Activated CD4-positive, alpha-beta T cell treated with anti-CD3 and anti-CD28 coated beads, Interleukin-2, amount 10 ng/mL, durations not matched to agents 7 days and 5 days (primary cell): ENCODE measurements around the gene AWAT1. TPM values are rescaled to one million over a fixed set of nuclear protein-coding genes. Genes with fewer than 3 reads are reported as not detected.

ENCODE experiments used
- CTCF ChIA-PET: fragments of 350-600 bp; sonication (Branson Sonifier 250); formaldehyde crosslinking; loops from one replicate; lab custom pipeline; 2021; ENCODE audit warnings: antibody characterized with exemption; lab: Charles Lee
- POLR2A ChIA-PET: fragments of 350-600 bp; sonication (Branson Sonifier 250); formaldehyde crosslinking; loops from one replicate; lab custom pipeline; 2021; ENCODE audit warnings: antibody characterized with exemption; lab: Charles Lee
- DNase-seq: peaks from one replicate; pipeline ENCODE4 v3.0.0-alpha.2; 2020
- H3K27ac Mint-ChIP-seq: one replicate; pipeline ENCODE4 v1.8.0; 2021; ENCODE audit warnings: mild to moderate bottlenecking, moderate library complexity, mixed read lengths
- H3K27me3 Mint-ChIP-seq: one replicate; pipeline ENCODE4 v1.8.0; 2021; ENCODE audit warnings: mixed read lengths
- H3K36me3 Mint-ChIP-seq: one replicate; pipeline ENCODE4 v1.8.0; 2021; ENCODE audit warnings: low read depth, mixed read lengths
- H3K4me1 Mint-ChIP-seq: one replicate; pipeline ENCODE4 v1.8.0; 2021; ENCODE audit warnings: mixed read lengths
- H3K4me3 Mint-ChIP-seq: one replicate; pipeline ENCODE4 v1.8.0; 2021; ENCODE audit warnings: mild to moderate bottlenecking, moderate library complexity, mixed read lengths
- H3K9me3 Mint-ChIP-seq: one replicate; pipeline ENCODE4 v1.8.0; 2021; ENCODE audit warnings: mixed read lengths
- total RNA-seq, 2 experiments: library from RNA; stranded (reverse); gene quantifications; one replicate each; pipeline ENCODE4 v1.2.3, GENCODE V29; 2021

The AWAT1 gene
- total RNA-seq, 2 experiments from 2014 or later: not detected

DNA sequence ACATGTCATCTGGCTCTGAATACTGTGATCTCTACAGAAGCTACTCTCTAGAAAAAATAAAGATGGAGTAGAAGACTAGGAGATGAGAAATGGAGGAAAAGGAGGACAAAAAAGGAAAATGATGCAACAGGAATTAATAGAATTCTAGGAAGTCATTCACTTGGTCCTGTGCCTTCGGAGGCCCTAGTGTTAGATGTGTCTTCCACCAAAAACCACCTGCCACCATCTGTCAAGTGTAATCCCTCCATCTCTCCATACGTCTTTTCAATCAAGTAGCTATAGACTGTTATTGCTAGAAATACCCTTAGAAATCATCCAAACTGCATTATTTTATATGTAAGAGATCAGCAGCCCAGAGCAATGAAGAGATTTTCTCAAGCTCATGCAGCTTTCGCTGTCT is 44.6 kb downstream of the AWAT1 start:
- ChIA-PET POLR2A (no interaction called here), CTCF (no interaction called here)
- Mint-ChIP-seq H3K27me3 (no peaks in the 10 kb centered on the region), H3K27ac (no peak overlapping the region), H3K4me1 (no peaks in the 10 kb centered on the region), H3K36me3 (peaks cover 2% of the 10 kb centered on the region), H3K9me3 (no peaks in the 10 kb centered on the region), H3K4me3 (no peak overlapping the region)
- no peak for DNase-seq

GRCh38 chrX:70280573-70280972 is 46.1 kb downstream of the AWAT1 start:
- DNase-seq: no peak
- Mint-ChIP-seq H3K27ac (no peak overlapping the region), H3K27me3 (no peaks in the 10 kb centered on the region), H3K36me3 (peaks cover 5% of the 10 kb centered on the region), H3K4me1 (no peaks in the 10 kb centered on the region), H3K9me3 (no peaks in the 10 kb centered on the region), H3K4me3 (no peak overlapping the region)
- ChIA-PET POLR2A (no interaction called here), CTCF (interaction anchor here (0.8 to 1.2 kb wide), 2 partner anchors 13 to 312 kb away, joined by 3 to 4 read pairs; no protein-coding TSS in a partner anchor)

DNA sequence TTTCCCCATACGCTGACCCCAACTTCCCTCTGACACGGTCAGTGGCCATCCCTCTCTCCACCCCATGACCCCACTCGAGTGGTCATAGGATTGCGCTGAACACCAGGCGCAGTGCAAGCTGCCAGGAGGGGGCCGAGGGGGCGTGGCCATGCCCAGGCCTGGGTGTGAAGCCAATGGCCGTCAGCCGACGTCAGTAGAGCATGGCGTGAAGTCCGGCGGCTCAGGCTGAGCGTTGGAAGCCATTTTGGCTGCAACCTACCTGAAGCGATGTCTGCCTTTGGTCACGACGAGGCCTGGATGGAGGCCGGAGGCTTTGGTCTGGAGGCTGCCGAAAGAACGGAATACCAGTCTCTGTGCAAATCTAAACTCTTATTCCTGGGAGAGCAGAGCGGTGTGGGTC is 47.5 kb downstream of the AWAT1 start, which contains the start of gene RAB41:
Gene RAB41 (plus strand): TSS at position 222 of the 400 bp plus-strand sequence. CDS start 46 bp downstream, at position 268.
- no peak for DNase-seq
- Mint-ChIP-seq H3K9me3 (no peaks in the 10 kb centered on the region), H3K4me3 (no peak within 1 kb of the TSS), H3K4me1 (no peaks in the 10 kb centered on the region), H3K27ac (no peak within 1 kb of the TSS), H3K36me3 (peaks cover 12% of the 10 kb centered on the region), H3K27me3 (no peaks in the 10 kb centered on the region)
- ChIA-PET CTCF (no interaction called here), POLR2A (no interaction called here)

- peaks cover 33% of the 10 kb centered on the region for H3K4me1 Mint-ChIP-seq
- no peak for DNase-seq
- no peaks in the 10 kb centered on the region for H3K9me3 Mint-ChIP-seq
- CTCF ChIA-PET: interaction anchor here (0.6 kb wide), 1 partner anchor 1042 kb away, joined by 3 read pairs; no protein-coding TSS in a partner anchor
- H3K36me3 Mint-ChIP-seq: peaks cover 37% of the 10 kb centered on the region
- POLR2A ChIA-PET: interaction anchor here (0.7 to 1.1 kb wide), 2 partner anchors 122 to 123 kb away, joined by 3 read pairs; no protein-coding TSS in a partner anchor
- no peaks in the 10 kb centered on the region for H3K27me3 Mint-ChIP-seq
- H3K27ac Mint-ChIP-seq: peak overlapping the region; percentile 94
- peak overlapping the region; percentile 89 for H3K4me3 Mint-ChIP-seq
These were observed 54.8 kb downstream of the AWAT1 start for GRCh38 chrX:70289168-70289792.

Other genes starting within 250 kb of the AWAT1 start
- gene AWAT2, start 184.7 kb upstream of the AWAT1 start, total RNA-seq: not detected
- gene OTUD6A, start 172.2 kb upstream of the AWAT1 start, total RNA-seq: not detected
- gene IGBP1, start 101.2 kb upstream of the AWAT1 start, total RNA-seq: 10 to 100 TPM; 60.3 to 64.1 TPM
- not detected for gene DGAT2L6, start 57.2 kb upstream of the AWAT1 start, total RNA-seq
- under 1 TPM; 0.12 to 0.25 TPM for gene P2RY4, start 25.5 kb downstream of the AWAT1 start, total RNA-seq
- not detected for gene ARR3, start 33.7 kb downstream of the AWAT1 start, total RNA-seq
- gene RAB41, start 47.5 kb downstream of the AWAT1 start, total RNA-seq: not detected
- 10 to 100 TPM; 35.1 to 43.1 TPM for gene PDZD11, start 55.3 kb downstream of the AWAT1 start, total RNA-seq
- gene KIF4A, start 55.4 kb downstream of the AWAT1 start, total RNA-seq: 10 to 100 TPM; 40.5 to 41.5 TPM
- gene GDPD2, start 188.7 kb downstream of the AWAT1 start, total RNA-seq: under 1 TPM; 0.22 to 0.23 TPM
- 10 to 100 TPM; 19.9 to 20.1 TPM for gene DLG3, start 210.2 kb downstream of the AWAT1 start, total RNA-seq